Lower lobe of right lung (tissue), 2 donors: Measurements from ENCODE around the gene ACTG1. TPM values are rescaled to one million over a fixed set of nuclear protein-coding genes. Genes with fewer than 3 reads are reported as not detected.

Experiments used
- ATAC-seq, 2 donors: fragments of 200-7000 bp; cut with Tn5 transposase; one replicate each; pipeline ENCODE4 v1.9.1; 2020 to 2022; ENCODE audit warnings: mild to moderate bottlenecking in 2 of 2, moderate library complexity in 2 of 2
- DNase-seq: peaks from one replicate; pipeline ENCODE4 v3.0.0-alpha.2; 2020
- H3K27ac ChIP-seq: fragments of 200-600 bp; one replicate; pipeline ENCODE4 v1.8.0; 2022
- H3K27me3 ChIP-seq: fragments of 200-600 bp; one replicate; pipeline ENCODE4 v1.8.0; 2022; ENCODE audit warnings: low read depth
- H3K36me3 ChIP-seq: fragments of 200-600 bp; one replicate; pipeline ENCODE4 v1.8.0; 2022; ENCODE audit warnings: mild to moderate bottlenecking
- H3K4me1 ChIP-seq: fragments of 200-600 bp; one replicate; pipeline ENCODE4 v1.8.0; 2022
- H3K4me3 ChIP-seq: fragments of 200-600 bp; one replicate; pipeline ENCODE4 v1.8.0; 2022; ENCODE audit warnings: mild to moderate bottlenecking
- H3K9me3 ChIP-seq: fragments of 200-600 bp; one replicate; pipeline ENCODE4 v1.8.0; 2022
- intact Hi-C: fragments of 100-400 bp; cut with DNase I; formaldehyde crosslinking; loops from one replicate; pipeline ENCODE4 v1.11.0; 2022
- total RNA-seq: library from RNA; stranded (reverse); fragmentation: NEBNext Ultra II Directional; extraction: Animal tissue kit (Norgen Biotek cat#: 25700); gene quantifications from one replicate; pipeline ENCODE4 v1.2.1, GENCODE V29; 2021
- TF ChIP-seq, protein P1 (sequence below): fragments of 200-600 bp; IDR thresholded peaks from one replicate; pipeline ENCODE4 v1.8.0; 2022; ENCODE audit warnings: antibody characterized with exemption, mild to moderate bottlenecking
- donor health status: DM: no; HTN: yes; CAD: no; lungs with severe emphysema.

ACTG1 gene
- total RNA-seq, 1 donor from 2014 or later: 1,821 TPM

DNA sequence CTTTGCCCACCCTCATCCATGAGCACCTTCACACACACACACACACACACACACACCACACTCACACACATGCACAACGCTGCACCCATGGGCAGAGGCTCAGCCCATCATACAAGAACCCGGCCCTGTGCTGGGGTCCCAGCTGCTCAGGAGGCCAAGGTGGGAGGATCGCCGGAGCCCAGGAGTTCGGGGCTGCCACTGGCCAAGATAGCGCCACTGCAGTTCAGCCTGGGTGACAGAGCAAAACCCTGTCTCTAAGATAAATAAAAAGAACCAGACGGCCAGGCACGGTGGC, 12.2 kb upstream of the ACTG1 start:
- DNase-seq (peak; percentile 33), ATAC-seq (no peak)
- Histone ChIP-seq H3K27ac (no peak overlapping the region), H3K9me3 (no peaks in the 10 kb centered on the region), H3K27me3 (peaks cover 56% of the 10 kb centered on the region), H3K4me1 (peaks cover 12% of the 10 kb centered on the region), H3K36me3 (no peaks in the 10 kb centered on the region), H3K4me3 (no peak overlapping the region)
- TF ChIP-seq, protein P1, sequence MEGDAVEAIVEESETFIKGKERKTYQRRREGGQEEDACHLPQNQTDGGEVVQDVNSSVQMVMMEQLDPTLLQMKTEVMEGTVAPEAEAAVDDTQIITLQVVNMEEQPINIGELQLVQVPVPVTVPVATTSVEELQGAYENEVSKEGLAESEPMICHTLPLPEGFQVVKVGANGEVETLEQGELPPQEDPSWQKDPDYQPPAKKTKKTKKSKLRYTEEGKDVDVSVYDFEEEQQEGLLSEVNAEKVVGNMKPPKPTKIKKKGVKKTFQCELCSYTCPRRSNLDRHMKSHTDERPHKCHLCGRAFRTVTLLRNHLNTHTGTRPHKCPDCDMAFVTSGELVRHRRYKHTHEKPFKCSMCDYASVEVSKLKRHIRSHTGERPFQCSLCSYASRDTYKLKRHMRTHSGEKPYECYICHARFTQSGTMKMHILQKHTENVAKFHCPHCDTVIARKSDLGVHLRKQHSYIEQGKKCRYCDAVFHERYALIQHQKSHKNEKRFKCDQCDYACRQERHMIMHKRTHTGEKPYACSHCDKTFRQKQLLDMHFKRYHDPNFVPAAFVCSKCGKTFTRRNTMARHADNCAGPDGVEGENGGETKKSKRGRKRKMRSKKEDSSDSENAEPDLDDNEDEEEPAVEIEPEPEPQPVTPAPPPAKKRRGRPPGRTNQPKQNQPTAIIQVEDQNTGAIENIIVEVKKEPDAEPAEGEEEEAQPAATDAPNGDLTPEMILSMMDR: no peak
- intact Hi-C loops: no loop called here

- Histone ChIP-seq H3K4me1 (peaks cover 18% of the 10 kb centered on the region), H3K36me3 (no peaks in the 10 kb centered on the region), H3K27me3 (peaks cover 61% of the 10 kb centered on the region), H3K4me3 (no peak overlapping the region), H3K9me3 (no peaks in the 10 kb centered on the region), H3K27ac (no peak overlapping the region)
- TF ChIP-seq, protein P1: no peak
- ATAC-seq (no peak), DNase-seq (peak; percentile 40)
- intact Hi-C loops: no loop called here
Observed at GRCh38 chr17:81524039-81524864, 11.7 kb upstream of the ACTG1 start.

DNA sequence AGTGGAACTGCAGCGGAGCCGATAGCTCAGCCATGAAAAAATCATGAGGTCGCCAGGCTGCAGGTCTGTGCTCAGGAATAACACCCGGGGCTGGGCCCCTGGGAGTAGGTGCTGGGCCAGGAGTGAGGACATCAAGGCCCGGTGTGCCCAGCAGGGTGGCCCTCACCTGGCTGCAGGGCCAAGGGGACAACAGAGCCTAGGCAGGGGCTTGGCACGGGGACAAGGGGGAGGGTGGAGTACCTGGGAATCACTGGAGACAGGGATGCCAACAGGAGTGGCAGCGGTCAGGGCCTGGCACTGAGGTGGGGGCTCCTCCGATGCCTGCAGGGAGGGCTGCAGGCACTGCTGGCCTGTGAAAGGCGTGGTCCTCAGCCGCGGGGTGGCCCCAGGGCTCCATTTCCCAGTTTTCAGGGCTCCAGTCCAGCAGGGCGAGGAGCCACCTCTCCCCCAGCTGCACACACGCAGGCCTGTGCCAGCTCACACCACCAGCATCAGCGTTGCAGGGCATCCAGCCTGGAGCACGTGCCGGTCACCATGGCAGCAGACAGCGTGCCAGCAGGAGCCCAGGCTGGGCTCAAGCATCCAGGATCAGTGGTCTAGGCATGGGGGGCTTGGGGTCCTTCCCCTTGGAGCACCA, 10.9 kb upstream of the ACTG1 start:
- Histone ChIP-seq H3K9me3 (no peaks in the 10 kb centered on the region), H3K27ac (no peak overlapping the region), H3K27me3 (peaks cover 56% of the 10 kb centered on the region), H3K36me3 (no peaks in the 10 kb centered on the region), H3K4me1 (peaks cover 25% of the 10 kb centered on the region), H3K4me3 (no peak overlapping the region)
- DNase-seq (peak; percentile 50), ATAC-seq (no peak)
- intact Hi-C loops: no loop called here
- TF ChIP-seq, protein P1: no peak

DNA sequence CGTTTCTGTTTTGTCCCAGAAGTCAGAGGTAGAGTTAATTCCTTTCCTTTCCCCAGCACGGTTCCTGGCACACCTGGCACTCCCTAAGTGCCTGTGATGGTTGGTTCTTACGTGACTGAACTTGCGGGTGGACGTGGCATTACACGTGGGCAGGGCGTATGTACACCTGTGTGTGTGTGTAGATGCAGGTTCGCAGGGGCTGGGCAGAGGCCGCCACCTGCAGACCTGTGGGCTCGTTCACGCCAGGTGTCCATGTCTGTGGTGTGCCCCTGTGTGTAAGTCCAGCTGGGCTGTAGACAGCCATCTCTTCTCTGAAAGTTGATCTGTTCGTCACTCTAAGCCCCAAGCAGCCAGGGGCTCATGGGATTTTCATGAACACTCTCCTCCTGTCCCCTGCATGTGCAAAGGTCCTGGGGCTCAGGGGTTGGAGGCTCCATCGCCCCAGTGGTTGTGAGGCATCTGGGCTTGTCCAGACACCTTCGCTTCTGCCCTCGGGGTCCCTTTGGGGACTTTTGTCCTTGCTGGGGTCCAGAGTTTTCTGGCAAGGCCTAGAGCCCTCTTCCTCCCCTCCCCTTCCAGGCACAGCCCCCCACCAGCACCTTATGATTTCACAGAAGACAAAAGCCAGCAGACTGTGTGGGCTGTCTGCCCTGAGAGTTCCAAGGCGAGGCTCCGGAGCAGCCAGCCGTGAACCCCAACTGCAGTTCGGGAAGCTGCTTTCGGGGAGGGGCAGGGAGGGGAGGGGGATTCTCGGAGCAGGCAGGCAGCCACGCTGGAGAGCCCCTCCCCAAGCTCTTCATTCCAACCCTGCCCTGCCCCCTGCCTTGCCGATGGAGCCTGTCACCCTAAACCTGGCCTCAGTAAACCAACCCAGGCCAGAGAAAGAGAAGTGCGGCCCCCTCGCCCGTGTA, 10.1 kb upstream of the ACTG1 start:
- intact Hi-C loops: no loop called here
- Histone ChIP-seq H3K9me3 (no peaks in the 10 kb centered on the region), H3K27ac (no peak overlapping the region), H3K4me1 (peaks cover 31% of the 10 kb centered on the region), H3K4me3 (no peak overlapping the region), H3K27me3 (peaks cover 50% of the 10 kb centered on the region), H3K36me3 (no peaks in the 10 kb centered on the region)
- ATAC-seq: no peak
- TF ChIP-seq, protein P1: no peak
- DNase-seq: peak; percentile 45
